Mucosa of rectum (tissue), 2 donors: ENCODE results near the gene FOXP4.

ENCODE experiments used
- H3K27ac ChIP-seq, 2 donors: one replicate each; pipeline ENCODE4 v1.7.0; 2013; ENCODE audit warnings: inconsistent platforms in 2 of 2, low read depth in 2 of 2, low read length in 2 of 2
- H3K27me3 ChIP-seq, 2 donors: one replicate each; pipeline ENCODE4 v1.7.0; 2013; ENCODE audit warnings: low read length in 2 of 2; ENCODE audit not compliant: control insufficient read depth in 2 of 2, insufficient read depth in 2 of 2
- H3K36me3 ChIP-seq, 2 donors: one replicate each; pipeline ENCODE4 v1.7.0; 2013; ENCODE audit warnings: low read length in 2 of 2; ENCODE audit not compliant: control insufficient read depth in 2 of 2, insufficient read depth in 2 of 2
- H3K4me1 ChIP-seq, 2 donors: one replicate each; pipeline ENCODE4 v1.7.0; 2013; ENCODE audit warnings: low read length in 2 of 2, mild to moderate bottlenecking in 1 of 2; ENCODE audit not compliant: control insufficient read depth in 2 of 2, insufficient read depth in 2 of 2
- H3K4me3 ChIP-seq, 2 donors: one replicate each; pipeline ENCODE4 v1.7.0; 2013; ENCODE audit warnings: low read length in 2 of 2
- H3K9ac ChIP-seq, 2 donors: one replicate each; pipeline ENCODE4 v1.7.0; 2013; ENCODE audit warnings: low read length in 2 of 2, low read depth in 1 of 2, mild to moderate bottlenecking in 1 of 2
- H3K9me3 ChIP-seq, 2 donors: one replicate each; pipeline ENCODE4 v1.7.0; 2013; ENCODE audit warnings: low read length in 2 of 2; ENCODE audit not compliant: control insufficient read depth in 2 of 2
- donor health status: healthy.
- donor health status: Normal muscosa, but diverticular disease.

The FOXP4 gene

DNA sequence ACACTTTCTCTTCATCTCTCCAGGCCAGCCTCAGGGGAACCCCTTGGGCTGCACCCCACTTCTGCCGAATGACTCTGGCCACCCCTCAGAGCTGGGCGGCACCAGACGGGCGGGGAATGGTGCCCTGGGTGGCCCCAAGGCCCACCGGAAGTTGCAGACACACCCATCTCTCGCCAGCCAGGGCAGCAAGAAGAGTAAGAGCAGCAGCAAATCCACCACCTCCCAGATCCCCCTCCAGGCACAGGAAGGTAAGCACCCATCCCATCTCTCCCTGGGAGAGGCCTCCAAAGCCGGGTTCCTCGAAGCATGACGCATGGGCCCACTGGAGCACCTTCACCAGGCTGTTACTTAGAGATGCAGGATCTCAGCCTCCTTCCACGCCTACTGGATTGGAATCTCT, 103.4 kb downstream of the FOXP4 start:
- Histone ChIP-seq H3K27me3 (peaks cover 4 to 14% of the 10 kb centered on the region in 2 donors), H3K9ac (no peak overlapping the region), H3K9me3 (no peaks in the 10 kb centered on the region), H3K27ac (no peak overlapping the region), H3K4me3 (no peak overlapping the region), H3K36me3 (no peaks in the 10 kb centered on the region), H3K4me1 (no peaks in the 10 kb centered on the region)

DNA sequence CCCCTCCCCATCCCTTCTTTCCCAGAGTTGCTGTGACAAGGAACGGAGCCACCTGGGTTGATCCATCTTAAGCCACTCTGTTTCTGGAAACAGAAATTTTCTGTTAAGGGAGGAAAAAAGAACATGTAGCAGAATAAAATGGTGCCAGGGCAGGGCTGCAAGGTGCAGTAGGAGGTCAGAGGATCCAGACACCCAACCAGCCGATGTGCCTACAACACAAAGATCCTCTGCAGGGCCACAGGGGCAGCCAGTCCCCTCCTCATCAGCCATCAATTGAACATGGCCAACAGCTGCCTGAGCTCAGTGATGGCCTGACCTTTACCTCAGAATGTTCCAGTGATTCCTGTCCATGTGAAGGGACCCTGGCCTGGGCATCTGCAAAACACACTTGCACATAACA, 103.9 kb downstream of the FOXP4 start:
- Histone ChIP-seq H3K36me3 (no peaks in the 10 kb centered on the region), H3K27me3 (peaks cover 7 to 14% of the 10 kb centered on the region in 2 donors), H3K4me1 (no peaks in the 10 kb centered on the region), H3K4me3 (no peak overlapping the region), H3K9me3 (no peaks in the 10 kb centered on the region), H3K27ac (no peak overlapping the region), H3K9ac (no peak overlapping the region)

DNA sequence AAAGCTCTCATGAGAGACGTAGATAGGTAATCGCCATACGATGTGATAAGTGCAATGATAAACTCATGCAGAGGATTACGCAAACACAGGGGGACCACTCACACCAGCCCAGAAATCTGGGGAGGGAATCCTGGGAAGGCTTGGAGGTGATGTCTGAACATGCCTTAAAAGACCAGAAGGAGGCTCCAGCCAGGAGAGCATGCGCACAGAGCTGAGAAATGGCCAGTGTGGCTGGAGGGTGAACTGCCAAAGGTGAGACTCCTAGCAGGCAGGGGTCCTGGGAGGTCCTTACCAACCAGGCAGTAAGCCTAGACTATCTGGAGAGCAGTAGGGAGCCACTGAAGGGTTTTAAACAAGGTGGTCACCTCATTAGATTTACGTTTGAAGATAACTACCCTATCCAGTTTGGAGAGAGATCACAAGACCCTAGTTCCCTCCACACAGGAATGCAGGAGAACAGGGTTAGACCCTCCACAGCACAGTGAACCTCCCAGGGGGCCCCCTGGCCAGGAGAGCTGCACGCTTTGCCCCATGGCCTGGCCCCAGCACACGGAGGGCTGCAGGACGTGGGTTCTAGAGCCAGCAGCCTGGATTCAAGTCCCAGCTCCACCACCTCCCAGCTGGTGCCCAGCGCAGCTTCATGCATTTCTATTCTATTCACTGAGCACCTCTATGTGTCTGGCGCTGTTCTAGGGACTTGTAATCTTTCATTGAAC, 105.2 kb downstream of the FOXP4 start:
- H3K36me3 ChIP-seq = no peaks in the 10 kb centered on the region
- H3K9ac ChIP-seq = no peak overlapping the region
- H3K4me3 ChIP-seq = no peak overlapping the region
- no peaks in the 10 kb centered on the region for H3K4me1 ChIP-seq
- H3K27me3 ChIP-seq = peaks cover 3 to 18% of the 10 kb centered on the region in 2 donors
- H3K27ac ChIP-seq = no peak overlapping the region
- no peaks in the 10 kb centered on the region for H3K9me3 ChIP-seq
